Right lung (tissue), 5 donors: Measurements from ENCODE around the gene ACCSL. TPM values are rescaled to one million over a fixed set of nuclear protein-coding genes. Genes with fewer than 3 reads are reported as not detected.
A peak's percentile ranks its signal among the peaks of the same experiment; 100 is the strongest.

Source experiments
- DNase-seq, 2 donors: peaks; one replicate each; pipeline ENCODE4 v3.0.0-alpha.2; 2013
- polyA plus RNA-seq, 5 donors: library from polyadenylated mRNA; unstranded; fragments of 120-200 nt; gene quantifications; one replicate each; pipeline versions ENCODE4 v1.2.1 to v1.2.3, GENCODE V29; 2013; ENCODE audit warnings: inconsistent platforms in 1 of 5, low replicate concordance in 1 of 5; ENCODE audit not compliant: insufficient read length in 5 of 5, insufficient read depth in 1 of 5

Gene ACCSL
- polyA plus RNA-seq, 5 donors: 0.09 to 0.42 (median 0.27) TPM

GRCh38 chr11:44058275-44058674, 10.5 kb downstream of the ACCSL start:
- no peak for DNase-seq

GRCh38 chr11:44065161-44065661, 17.4 kb downstream of the ACCSL start:
- DNase-seq: no peak

- peak; percentile 95 for DNase-seq
These were observed 18.3 kb downstream of the ACCSL start, which contains the start of gene ACCS for GRCh38 chr11:44065841-44066731. Gene ACCS, plus strand, starts transcription at chr11:44066270. Its CDS starts 1,358 bp downstream, at chr11:44067628.

- DNase-seq: no peak
These were observed 19.0 kb downstream of the ACCSL start for GRCh38 chr11:44066732-44067141.

GRCh38 chr11:44067266-44067665, 19.5 kb downstream of the ACCSL start:
- DNase-seq: no peak

- DNase-seq: no peak
These were observed 20.4 kb downstream of the ACCSL start for GRCh38 chr11:44068180-44068579.

- DNase-seq: no peak
These were observed 23.4 kb downstream of the ACCSL start for GRCh38 chr11:44071157-44071556.

GRCh38 chr11:44072757-44073658, 25.2 kb downstream of the ACCSL start:
- no peak for DNase-seq

- DNase-seq: no peak
These were observed 31.0 kb downstream of the ACCSL start for GRCh38 chr11:44078794-44079193.

GRCh38 chr11:44079376-44079775, 31.6 kb downstream of the ACCSL start:
- DNase-seq: no peak

GRCh38 chr11:44080951-44081350, 33.2 kb downstream of the ACCSL start:
- DNase-seq: no peak

- no peak for DNase-seq
These were observed 34.9 kb downstream of the ACCSL start for GRCh38 chr11:44082645-44083044.

GRCh38 chr11:44083433-44083832, 35.7 kb downstream of the ACCSL start:
- DNase-seq: no peak

GRCh38 chr11:44083906-44084305, 36.1 kb downstream of the ACCSL start:
- DNase-seq: no peak

- no peak for DNase-seq
These were observed 37.5 kb downstream of the ACCSL start for GRCh38 chr11:44085330-44085729.

GRCh38 chr11:44088377-44088776, 40.6 kb downstream of the ACCSL start:
- no peak for DNase-seq

- no peak for DNase-seq
These were observed 41.1 kb downstream of the ACCSL start for GRCh38 chr11:44088871-44089270.

- DNase-seq: no peak
These were observed 42.8 kb downstream of the ACCSL start for GRCh38 chr11:44090539-44090938.

- DNase-seq: peak; percentile 49 to 70
These were observed 46.6 kb downstream of the ACCSL start for GRCh38 chr11:44094260-44094868.

- peak; percentile 84 to 85 for DNase-seq
These were observed 48.0 kb downstream of the ACCSL start, which contains the start of gene EXT2 for GRCh38 chr11:44095506-44096359. Gene EXT2, plus strand, starts transcription at chr11:44095678. Its CDS starts 12,035 bp downstream, at chr11:44107713.
